G401 (cell line): ENCODE results near the gene POLR2I. TPM values are rescaled to one million over a fixed set of nuclear protein-coding genes. Genes with fewer than 3 reads are reported as not detected.
"Not testable (repeated sequence)": the region's sequence is repeated elsewhere in the genome, so short reads cannot be mapped to it uniquely, and the experiment has no call there.

Source experiments
- DNase-seq: peaks from one replicate; pipeline ENCODE4 v3.0.0-alpha.2; 2015; ENCODE audit warnings: low spot score
- in situ Hi-C: cut with HindIII; loops from 2 replicates; pipeline ENCODE4 v1.10.0; 2016; ENCODE audit warnings: low sequenced_read_pairs, mixed read lengths
- total RNA-seq: library from RNA; depleted of rRNA; stranded (reverse); fragments of >200 nt; shearing (Covaris generic); gene quantifications from 2 replicates; pipeline ENCODE4 v1.2.3, GENCODE V29; 2014; rRNA removed

POLR2I gene
- total RNA-seq, 1 experiment from 2014 or later: 122 TPM

DNA sequence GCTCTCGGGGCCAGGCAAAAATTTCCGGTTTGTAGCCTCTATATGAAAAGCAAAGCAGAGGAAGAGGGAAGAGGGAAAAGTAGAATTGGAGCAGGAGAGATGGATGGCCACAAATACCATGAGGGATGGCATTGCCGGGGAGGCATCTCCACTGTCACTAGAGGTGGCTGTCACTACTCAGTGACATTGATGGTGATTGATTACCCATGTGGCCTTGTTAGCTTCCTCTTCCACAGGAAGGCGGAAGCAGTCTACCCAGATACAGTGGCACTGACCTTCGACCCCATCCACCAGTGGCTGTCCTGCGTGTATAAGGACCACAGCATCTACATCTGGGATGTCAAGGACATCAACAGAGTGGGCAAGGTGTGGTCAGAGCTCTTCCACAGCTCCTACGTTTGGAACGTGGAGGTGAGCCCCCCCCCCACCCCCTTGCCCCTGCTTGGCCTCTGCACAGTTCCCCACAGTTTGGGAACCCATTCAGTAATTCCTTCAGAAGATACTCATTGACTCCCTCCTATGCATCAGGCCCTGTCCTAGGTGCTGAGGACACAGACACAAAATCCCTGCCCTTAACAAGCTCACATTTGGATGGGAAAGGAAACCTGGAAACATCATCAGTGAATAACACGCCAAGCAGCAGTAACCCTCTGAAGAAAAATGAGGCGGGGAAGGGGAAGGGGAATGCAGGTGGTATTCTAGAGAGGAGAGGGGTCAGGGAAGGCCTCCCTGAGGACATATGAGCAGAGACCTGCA lies 41.4 kb downstream of the POLR2I start:
- in situ Hi-C loops: no loop called here
- DNase-seq: no peak

DNA sequence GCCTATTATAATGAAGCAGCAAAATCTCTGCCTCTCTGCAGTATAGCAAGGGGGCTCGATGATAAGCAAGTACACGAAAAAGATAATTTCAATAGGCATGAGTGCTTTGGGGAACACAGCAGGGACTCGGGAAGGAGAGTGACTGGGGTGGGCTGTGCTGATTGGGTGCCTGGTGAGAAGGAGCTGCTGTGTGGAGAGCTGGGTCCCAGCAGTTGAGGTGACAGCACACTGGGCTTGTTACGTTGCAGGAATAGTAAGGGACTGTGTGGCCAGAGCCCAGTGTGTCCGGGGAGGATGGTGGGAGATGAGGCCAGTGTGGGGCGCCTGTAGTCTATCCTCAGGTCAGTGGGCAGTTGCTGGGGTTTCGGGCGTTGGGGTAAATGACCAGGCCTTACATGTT lies 42.6 kb downstream of the POLR2I start:
- in situ Hi-C loops: no loop called here
- no peak for DNase-seq

- DNase-seq, in situ Hi-C loops: not testable (repeated sequence)
Observed at GRCh38 chr19:36068810-36069499, 45.7 kb downstream of the POLR2I start.

- in situ Hi-C loops: no loop called here
- DNase-seq: no peak
Observed at GRCh38 chr19:36067681-36068080, 47.0 kb downstream of the POLR2I start.

GRCh38 chr19:36064826-36065225 lies 49.8 kb downstream of the POLR2I start:
- DNase-seq: no peak
- in situ Hi-C loops: no loop called here

Other genes with a start within 250 kb of the POLR2I start
- 121 and 133 TPM in 2 replicates for gene APLP1, start 246.3 kb downstream of the POLR2I start, total RNA-seq
- gene NFKBID, start 214.3 kb downstream of the POLR2I start, total RNA-seq: 4.1 and 8.4 TPM in 2 replicates
- not detected in 2 replicates for gene HCST, start 212.3 kb downstream of the POLR2I start, total RNA-seq
- 7.3 TPM in 1 of 2 replicates, not detected in the other for gene TYROBP, start 206.6 kb downstream of the POLR2I start, total RNA-seq
- 6.2 and 15.8 TPM in 2 replicates for gene LRFN3, start 178.5 kb downstream of the POLR2I start, total RNA-seq
- gene SDHAF1, start 119.7 kb downstream of the POLR2I start, total RNA-seq: 41.7 and 46.9 TPM in 2 replicates
- gene SYNE4, start 106.1 kb downstream of the POLR2I start, total RNA-seq: 0.37 and 1.1 TPM in 2 replicates
- gene ALKBH6, start 100.7 kb downstream of the POLR2I start, total RNA-seq: 28.2 and 39.3 TPM in 2 replicates
- 0.37 TPM in 1 of 2 replicates, not detected in the other for gene CLIP3, start 82.0 kb downstream of the POLR2I start, total RNA-seq
- gene THAP8, start 60.6 kb downstream of the POLR2I start, total RNA-seq: 0.37 and 5.2 TPM in 2 replicates
- 9.7 and 12.9 TPM in 2 replicates for gene WDR62, start 60.0 kb downstream of the POLR2I start, total RNA-seq
- not detected in 2 replicates for gene OVOL3, start 3.7 kb downstream of the POLR2I start, total RNA-seq
- 314 and 477 TPM in 2 replicates for gene TBCB, start 593 bp upstream of the POLR2I start, total RNA-seq
- gene CAPNS1, start 25.2 kb upstream of the POLR2I start, total RNA-seq: 266 and 370 TPM in 2 replicates
- gene COX7A1, start 37.6 kb upstream of the POLR2I start, total RNA-seq: not detected in 2 replicates
- 0.74 and 3.5 TPM in 2 replicates for gene ZNF565, start 99.8 kb upstream of the POLR2I start, total RNA-seq
- 35.3 and 84.9 TPM in 2 replicates for gene ZNF146, start 100.2 kb upstream of the POLR2I start, total RNA-seq